HG03342 (cell line): ENCODE measurements around the gene SAP130.

ENCODE experiments used
- ATAC-seq: cut with Tn5 transposase; IDR thresholded peaks from one replicate; pipeline ENCODE4 v1.9.1; 2021; ENCODE audit warnings: mild to moderate bottlenecking, moderate library complexity; ENCODE audit not compliant: unreplicated experiment

Gene SAP130

DNA sequence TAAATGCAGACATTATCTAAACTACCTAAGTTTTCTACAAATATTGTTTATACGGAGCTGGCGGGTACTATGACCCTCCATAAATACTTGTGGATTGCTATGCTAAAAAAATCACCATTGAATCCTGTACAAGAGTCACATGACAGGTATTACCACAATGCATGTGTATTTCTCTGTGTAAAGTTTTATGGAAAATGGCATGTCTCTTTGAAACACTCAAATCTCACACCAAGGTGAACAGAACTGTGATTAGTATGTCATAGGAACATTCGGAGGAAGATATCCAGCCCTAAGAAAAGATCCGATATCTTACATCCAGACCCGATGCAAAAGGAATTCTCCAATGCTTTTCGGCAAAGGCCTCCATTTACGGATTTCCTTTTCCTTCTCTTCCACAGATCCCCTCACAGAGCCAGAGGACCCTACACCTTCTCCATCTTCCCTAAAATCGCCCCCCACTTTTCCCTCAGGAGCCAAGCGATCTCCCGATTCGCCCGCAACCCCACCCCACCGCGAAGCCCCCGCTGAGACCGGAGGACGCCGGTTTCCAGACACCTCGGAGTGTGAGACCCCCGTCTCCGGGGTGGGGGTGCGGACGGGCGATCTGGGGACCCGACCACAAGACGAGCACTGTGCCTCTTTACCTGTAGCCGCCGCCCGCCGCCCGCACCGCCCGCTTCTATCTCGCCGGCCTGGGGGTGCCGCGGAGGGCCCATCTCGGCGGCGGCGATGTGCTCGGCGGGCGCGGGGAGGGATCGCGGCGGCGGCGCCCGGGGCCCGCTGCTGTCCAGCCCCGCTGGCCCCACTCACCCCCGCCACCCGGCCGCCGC is 1.2 kb downstream of the SAP130 start:
- ATAC-seq, result no peak

DNA sequence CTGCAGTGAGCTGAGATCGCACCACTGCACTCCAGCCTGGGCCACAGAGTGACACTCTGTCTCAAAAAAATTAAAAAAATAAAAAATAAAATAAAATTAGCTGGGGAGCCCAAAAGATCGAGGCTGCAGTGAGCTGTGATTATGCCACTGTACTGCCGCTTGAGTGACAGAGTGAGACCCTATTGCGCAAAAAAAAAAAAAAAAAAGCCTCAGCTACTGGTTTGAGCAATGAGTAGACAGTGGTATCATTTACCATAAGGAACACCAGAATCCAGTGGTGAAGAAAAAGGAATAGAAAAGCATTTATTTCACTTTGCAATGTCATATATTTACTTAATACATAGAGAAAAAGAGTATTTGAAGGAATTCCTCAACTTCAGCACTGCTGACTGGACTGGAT is 3.0 kb downstream of the SAP130 start:
- ATAC-seq, result no peak

DNA sequence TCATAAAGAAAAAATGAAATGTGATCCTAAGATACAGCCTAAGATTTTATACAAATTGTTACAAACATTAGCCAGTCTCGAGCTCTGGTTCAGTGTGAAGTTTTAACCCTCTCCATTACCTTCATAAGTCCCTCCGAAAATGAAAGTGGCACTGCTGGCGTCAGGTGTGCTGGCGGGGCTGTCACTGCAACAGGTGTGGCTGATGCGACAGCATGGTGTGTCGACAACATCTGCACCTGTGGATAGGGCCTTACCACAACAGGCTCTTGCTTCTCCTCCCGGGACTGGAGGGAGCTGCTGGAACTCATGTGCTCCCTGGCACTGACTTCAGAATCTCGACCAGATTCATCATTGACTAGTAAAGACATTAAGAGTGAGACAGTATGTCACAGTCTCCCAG is 10.3 kb downstream of the SAP130 start:
- ATAC-seq, result no peak

DNA sequence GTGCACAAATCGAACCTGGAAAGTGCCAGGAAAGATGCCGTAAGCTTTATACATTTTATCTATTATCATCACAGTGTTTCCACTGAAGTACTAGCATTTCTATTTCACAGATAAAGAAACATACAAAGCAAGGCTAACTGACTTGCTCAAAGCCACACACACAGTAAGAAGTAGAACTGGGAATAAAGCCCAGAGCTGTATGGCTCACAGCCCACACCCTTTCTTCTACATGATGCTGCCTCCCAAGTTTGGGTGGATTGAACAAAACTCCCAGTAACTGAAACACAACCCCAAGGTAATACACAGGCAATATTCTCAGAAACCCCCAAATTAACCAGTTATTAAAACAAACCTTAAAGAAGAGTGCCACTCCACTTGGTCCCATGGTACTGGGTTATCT is 11.2 kb downstream of the SAP130 start:
- ATAC-seq, result no peak

DNA sequence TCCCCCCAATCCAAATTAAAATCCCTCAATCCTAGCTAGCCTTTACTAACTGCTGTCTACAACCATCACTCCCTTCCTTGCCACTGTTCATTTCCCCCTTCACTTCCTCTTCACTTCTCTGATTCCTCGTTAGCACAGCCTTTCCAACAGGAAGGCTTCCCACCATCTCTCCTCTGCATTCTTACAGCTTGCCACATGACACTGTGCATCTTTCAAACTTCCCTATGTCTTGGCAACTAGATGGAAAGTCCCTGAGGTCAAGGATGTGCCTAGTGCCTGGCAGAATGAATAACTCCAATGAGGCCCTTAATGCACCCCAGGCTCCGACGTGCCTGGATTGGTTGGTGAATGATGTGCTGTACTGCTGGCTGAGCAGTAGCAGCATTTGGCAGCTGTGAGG is 15.2 kb downstream of the SAP130 start:
- no peak for ATAC-seq

DNA sequence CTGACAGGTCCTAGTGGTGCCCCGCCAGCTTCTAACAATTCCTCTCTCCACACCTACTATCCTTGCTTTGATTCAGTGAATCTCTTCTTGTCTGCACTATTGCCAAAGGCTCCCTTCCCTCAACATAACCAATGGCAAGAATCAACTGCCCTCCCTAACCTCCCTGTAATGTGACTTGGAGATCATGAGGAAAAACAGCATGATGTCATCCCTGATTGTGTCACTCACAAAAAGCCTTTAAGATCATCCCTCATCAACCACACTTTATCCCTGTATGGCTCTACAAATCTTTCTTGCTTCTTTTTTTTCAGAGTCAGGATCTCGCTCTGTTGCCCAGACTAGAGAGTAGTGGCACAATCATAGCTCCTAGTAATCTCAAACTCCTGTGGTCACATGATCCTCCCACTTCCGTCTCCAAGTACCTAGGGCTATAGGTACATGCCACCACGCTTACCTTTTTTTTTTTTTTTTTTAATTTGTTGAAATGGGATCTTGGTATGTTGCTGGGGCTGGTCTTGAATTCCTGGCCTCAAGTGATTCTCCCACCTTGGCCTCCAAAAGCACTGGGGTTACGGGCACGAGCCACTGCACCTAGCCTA is 19.7 kb downstream of the SAP130 start:
- no peak for ATAC-seq

DNA sequence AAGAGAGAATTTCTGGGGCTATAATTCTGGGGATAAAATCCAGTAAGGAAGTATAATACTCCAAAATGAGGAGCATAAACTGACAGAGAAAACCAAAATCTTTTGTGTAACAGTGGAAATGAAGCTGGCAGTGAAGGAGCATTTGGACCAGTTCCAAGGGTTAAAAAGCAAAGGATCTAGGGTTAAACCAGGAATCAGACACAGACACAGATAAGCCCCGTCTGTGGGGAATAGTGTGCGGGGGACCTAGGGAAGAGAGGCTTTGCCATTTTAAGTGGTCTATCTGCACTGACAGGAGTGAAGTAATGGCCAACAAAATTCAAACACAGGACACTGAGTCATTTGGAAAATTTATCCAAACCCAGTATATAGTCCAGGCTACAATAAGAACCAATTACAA is 23.4 kb downstream of the SAP130 start:
- ATAC-seq, result no peak

DNA sequence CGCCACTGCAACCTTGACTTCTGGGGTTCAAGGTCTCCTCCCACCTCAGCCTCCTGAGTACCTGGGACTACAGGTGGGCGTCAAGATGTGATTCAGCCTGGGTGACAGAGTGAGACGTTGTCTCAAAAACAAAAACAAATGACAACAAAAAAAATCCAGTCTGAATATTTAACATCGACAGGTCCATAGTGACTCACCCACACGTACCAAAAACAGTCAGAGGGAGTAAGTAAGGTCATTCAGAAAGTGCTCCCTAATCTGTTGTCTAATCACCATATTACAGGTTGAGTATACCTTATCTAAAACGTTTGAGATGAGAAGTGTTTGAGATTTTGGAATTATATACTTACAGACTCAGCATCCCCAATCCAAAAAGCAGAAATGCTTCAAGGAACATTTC is 24.4 kb downstream of the SAP130 start:
- no peak for ATAC-seq

DNA sequence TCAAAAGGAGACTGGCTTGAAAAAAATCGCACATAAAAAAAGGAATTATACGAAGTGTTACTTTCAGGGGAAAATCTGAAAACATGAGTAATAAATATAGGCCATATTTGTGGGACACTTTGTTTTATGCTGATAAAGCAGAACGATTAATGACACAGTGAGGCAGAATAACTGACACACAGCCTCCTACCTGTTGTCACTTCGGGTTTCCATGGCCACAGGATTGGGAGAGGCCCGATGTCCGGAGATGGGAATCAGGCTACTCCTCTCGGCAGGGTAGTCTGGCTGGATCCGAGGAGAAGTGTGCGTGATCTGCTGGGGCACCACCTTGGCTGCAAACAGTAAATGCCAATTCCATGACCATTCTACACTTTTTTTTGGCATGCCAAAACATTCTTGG is 31.7 kb downstream of the SAP130 start:
- no peak for ATAC-seq

DNA sequence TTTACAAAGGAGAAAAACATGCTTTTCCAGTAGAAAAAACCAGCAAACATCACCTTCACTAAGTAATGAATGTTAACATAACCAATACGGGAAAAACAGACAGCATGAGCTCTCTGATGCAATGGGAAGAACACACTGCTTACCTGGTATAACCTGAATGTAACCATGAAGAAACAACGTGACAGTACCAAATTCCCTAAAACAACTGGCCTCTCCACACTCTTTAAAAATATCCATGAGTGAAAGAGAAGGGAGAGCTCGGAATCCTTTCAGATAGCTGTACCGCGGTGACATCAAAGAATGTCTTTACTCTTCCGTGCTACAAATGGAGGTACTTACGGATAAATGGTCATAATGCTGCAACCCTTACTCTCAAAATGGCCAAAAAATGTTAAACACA is 32.1 kb downstream of the SAP130 start:
- ATAC-seq, result no peak

DNA sequence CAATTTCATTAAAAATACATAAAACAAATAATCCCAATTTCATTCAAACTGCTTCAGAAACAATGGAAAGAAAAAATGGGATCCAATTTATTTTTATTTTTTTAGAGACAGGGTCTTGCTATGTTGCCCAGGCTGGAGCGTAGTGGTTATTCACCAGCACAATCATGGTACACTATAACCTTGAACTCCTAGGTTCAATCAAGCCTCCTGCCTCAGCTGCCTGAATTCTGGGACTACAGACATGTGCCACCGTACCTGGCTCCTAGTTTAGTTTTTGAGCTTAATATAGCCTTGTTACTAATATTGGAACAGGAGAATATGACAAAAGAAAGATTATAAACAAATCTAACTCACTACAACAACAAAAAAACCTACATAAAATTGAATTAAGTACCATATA is 34.2 kb downstream of the SAP130 start:
- no peak for ATAC-seq

DNA sequence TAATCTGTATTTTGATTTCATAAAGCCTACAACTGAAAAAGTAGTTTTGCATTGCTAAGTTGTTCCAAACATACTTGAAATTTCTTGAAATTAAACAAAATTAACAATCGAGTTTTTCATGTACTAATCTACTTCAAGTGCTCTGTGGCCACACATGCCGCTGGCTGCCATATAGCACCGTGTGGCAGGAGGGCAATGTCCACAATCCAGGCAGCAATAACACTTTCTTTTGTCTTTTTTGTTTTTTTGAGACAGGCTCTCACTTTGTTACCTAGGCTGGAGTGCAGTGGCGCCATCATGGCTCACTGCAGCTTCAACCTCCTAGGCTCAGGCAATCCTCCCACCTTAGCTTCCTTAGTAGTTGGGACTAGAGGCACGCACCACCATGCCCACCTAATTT is 36.1 kb downstream of the SAP130 start:
- no peak for ATAC-seq

DNA sequence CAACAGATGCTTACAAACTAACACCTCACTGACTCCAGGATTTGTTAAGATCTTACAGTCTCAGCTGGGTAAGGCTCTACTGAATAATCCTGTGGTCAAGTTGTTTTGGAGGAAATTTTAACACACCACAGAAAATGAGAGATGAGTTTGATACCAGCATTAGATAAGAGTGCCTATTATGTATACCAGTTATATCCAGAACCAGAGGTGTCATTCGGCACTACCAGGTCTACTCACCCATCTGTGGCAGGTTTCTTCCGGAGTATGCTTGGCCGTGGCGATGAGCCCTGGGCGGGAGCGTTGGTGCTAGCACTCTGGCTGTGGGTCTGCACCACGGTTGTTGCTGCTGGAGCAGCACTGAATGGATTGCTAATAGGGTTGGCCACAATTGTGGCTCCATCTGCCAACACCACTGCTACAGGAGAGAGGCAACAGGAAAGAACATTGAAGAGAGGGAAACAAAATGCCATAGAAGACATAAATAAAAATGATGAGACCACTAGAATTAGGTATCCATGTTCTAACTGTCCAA is 41.2 kb downstream of the SAP130 start:
- ATAC-seq, result no peak

DNA sequence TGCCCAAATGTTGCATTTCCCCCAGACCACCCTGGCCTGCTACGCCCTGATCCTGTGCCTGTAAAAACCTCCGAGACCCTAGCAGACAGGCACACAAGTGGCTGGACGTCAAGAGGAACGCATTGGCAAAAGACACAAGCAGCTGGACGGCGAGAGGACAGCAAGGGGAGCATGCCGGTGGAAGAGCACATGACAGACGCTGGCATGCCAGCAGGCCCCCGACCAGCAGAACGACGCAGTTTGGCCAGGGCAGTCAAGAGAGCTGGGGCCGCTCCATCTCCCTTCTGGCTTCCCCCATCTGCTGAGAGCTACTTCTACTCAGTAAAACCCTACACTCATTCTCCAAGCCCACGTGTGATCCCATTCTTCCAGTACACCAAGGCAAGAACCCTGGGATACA is 42.1 kb downstream of the SAP130 start:
- ATAC-seq, result no peak

DNA sequence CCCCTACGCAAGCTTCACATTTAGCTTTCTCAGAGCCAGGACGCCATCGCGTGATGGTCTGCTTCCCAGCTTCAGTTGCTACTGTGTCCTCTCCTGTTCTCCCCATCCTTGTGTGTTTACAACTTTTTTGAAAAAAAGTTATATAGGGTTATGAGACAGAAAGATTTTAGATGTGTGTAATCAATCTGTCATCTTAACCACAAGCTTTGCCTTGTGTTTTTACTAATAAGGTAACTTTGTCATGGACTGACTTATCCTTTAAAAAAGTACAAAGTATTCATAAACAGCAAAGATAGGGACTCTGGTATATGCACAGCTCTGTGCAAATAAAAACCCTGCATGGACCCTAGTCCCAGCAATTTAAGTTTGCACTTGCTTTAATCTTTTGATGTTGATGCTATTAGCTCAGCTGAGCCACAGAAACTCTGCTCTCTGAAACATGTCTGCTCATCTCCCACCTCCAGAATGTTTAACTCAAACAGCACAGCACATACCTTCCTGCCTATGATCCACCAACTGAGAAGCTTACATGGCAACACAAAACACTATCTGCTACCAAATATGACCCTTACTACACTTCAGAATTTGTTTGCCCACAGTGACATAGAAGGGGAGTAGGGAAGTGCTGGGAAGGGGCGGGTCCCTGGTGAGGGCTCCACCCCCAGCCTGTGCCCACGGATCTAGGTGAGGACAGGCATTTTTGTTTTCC is 42.7 kb downstream of the SAP130 start:
- no peak for ATAC-seq

DNA sequence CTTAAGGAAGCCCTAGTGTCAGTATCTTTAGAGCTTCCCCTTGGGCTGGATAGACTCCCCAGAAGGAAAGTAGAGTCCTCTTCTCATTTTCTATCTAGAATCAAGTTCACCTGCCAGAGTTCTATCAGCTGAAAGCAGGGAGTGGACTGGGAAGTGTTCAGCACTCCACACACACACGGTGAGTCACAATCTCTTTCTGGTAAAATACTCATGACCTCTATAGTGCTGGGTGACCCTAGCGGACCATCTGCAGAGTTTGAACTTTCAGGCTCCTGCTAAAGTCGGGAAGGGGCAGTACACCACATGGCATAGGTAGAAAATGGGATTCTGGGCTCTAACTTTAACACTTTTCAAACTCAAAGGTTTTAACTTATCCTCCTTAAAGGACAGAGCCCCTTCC is 43.3 kb downstream of the SAP130 start:
- no peak for ATAC-seq

DNA sequence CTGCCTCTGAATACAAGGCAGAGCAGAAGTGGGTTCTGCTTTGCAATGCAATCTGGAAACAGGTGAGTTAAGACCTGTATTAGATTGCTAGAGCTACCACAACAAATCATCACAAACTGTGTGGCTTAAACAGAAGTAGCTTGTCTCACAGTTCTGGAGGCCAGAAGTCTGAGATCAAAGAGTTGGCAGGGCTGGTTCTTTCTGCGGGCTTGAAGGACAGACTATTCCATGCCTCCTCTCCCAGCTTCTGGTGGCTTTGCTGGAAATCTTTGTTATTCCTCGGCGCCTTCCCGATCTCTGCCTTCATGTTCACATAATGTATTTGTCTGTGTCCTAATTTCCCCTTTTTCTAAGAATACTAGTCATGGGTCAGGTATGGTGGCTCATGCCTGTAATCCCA is 58.4 kb downstream of the SAP130 start:
- no peak for ATAC-seq

DNA sequence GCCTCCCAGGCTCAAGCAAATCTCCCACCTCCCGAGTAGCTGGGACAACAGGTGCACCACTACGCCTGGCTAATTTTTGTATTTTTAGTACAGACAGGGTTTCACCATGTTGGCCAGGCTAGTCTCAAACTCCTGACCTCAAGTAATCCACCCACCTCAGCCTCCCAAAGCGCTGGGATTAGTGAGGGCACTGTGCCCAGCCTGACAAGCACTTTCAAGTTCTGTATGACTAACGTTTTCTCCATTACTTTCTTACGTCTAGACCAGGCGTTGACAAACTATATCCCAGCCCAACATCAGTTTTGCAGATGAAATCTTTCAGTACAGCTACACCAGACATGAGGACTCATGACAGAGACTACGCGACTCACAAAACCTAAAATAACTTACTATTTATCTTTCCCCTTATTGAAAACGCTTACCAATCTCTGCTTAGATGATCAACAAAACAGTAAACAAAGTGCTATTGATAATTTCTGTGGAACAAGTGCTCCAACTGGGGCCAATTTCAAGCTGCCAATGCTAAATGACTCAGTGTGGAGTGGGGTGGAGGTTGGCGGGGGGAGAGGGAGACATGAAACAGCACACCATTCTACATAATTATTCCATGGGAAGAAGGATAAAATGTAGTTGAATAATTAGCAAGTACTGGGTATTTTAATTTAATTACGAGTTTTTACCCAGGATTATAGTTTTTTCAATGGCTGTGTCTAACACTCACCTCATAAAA is 59.1 kb downstream of the SAP130 start:
- no peak for ATAC-seq

DNA sequence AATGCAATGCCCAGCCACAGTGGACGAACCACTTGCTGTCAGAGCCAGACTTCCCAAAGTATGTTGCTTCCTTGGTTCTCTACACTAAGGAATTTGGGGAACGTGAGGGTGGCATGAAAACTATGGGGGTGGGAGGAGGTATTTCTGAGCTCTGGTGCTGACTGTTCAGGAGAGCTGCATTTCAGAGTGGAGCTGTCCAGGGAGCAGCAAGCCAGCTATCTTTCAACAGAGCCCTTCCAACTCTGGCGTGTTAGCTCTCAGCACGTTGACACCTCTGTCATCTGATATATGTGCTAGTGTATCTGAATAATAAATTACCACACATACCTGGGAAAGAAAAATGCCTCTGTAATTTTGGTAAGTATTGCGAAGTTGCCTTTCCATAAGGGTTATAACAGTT is 66.1 kb downstream of the SAP130 start:
- ATAC-seq, result no peak

DNA sequence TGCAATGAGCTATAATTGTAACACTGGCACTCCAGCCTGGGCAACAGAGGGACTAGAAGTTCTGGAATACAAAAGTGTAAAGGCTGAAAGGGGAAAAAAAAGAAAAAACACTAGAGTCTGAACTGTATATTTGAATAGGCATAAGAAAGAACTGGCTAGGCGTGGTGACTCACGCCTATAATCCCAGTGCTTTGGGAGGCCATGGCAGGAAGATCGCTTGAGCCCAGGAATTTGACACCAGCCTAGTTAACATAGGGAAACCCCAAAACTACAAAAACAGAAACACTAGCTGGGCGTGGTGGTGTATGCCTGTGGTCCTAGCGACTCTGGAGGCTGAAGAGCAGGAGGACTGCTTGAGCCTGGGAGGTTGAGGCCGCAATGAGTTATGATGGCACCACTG is 70.6 kb downstream of the SAP130 start:
- ATAC-seq, result no peak

DNA sequence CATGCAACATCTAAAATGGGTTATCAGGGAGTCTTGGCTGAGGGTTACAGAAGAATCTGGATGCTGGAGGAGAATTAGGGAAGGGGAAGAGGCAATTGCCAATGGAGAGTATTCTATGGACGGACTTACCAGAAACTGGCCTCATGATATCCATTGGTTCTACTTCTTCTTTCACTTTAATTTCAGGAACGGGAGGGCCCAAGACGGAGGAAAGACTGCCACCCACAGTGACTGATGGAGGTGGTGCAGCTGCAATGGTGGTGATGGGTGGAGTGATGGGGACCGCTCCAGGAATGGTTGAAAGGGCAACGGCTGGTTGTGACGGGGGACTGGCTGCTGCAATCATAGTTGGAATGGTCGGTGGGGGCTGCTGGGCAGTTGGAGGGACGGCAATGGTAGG is 73.0 kb downstream of the SAP130 start:
- no peak for ATAC-seq
